ENCODE data around the gene STARD8. TPM values are rescaled to one million over a fixed set of nuclear protein-coding genes. Genes with fewer than 3 reads are reported as not detected.
"Not testable (repeated sequence)": the region's sequence is repeated elsewhere in the genome, so short reads cannot be mapped to it uniquely, and the experiment has no call there.

Gene STARD8
- total and polyA plus RNA-seq, 4 donors, result 1.8 to 10.7 (median 8.3) TPM

- TF ChIP-seq REST (IDR thresholded peaks at IDR 0.05) (no peak), GABPA (IDR thresholded peaks at IDR 0.05 in 1 of 2, conservative IDR thresholded peaks at IDR 0.05 in 1 of 2) (no peak), TAF1 (conservative IDR thresholded peaks at IDR 0.05) (no peak), EGR1 (IDR thresholded peaks at IDR 0.05; ENCODE audit: low read depth in 2 of 2) (no peak), JUND (IDR thresholded peaks at IDR 0.05) (no peak), RAD21 (IDR thresholded peaks at IDR 0.05) (no peak), YY1 (IDR thresholded peaks at IDR 0.05) (no peak), FOXA1 (IDR thresholded peaks at IDR 0.05) (no peak), HNF4A (conservative IDR thresholded peaks at IDR 0.05) (no peak)
- TF ChIP-seq, protein P1, sequence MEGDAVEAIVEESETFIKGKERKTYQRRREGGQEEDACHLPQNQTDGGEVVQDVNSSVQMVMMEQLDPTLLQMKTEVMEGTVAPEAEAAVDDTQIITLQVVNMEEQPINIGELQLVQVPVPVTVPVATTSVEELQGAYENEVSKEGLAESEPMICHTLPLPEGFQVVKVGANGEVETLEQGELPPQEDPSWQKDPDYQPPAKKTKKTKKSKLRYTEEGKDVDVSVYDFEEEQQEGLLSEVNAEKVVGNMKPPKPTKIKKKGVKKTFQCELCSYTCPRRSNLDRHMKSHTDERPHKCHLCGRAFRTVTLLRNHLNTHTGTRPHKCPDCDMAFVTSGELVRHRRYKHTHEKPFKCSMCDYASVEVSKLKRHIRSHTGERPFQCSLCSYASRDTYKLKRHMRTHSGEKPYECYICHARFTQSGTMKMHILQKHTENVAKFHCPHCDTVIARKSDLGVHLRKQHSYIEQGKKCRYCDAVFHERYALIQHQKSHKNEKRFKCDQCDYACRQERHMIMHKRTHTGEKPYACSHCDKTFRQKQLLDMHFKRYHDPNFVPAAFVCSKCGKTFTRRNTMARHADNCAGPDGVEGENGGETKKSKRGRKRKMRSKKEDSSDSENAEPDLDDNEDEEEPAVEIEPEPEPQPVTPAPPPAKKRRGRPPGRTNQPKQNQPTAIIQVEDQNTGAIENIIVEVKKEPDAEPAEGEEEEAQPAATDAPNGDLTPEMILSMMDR (IDR thresholded peaks at IDR 0.05; ENCODE audit: low read depth, low read length, missing input control), result no peak
- TF ChIP-seq, protein P2, sequence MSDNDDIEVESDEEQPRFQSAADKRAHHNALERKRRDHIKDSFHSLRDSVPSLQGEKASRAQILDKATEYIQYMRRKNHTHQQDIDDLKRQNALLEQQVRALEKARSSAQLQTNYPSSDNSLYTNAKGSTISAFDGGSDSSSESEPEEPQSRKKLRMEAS (IDR thresholded peaks at IDR 0.05), result no peak
- TF ChIP-seq, protein P3, sequence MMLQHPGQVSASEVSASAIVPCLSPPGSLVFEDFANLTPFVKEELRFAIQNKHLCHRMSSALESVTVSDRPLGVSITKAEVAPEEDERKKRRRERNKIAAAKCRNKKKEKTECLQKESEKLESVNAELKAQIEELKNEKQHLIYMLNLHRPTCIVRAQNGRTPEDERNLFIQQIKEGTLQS (IDR thresholded peaks at IDR 0.05), result no peak
- whole genome bisulfite sequencing, result 95% methylated on average over 5 of the region's 5 CpGs
- Histone ChIP-seq H3K9me3 (ENCODE audit: control insufficient read depth in 4 of 4, low read length in 3 of 4) (no peaks in the 10 kb centered on the region), H3K9ac (ENCODE audit: low read depth in 1 of 2, low read length in 2 of 2) (no peak overlapping the region), H3K27me3 (ENCODE audit: control insufficient read depth in 4 of 4, insufficient read depth in 4 of 4, low read length in 3 of 4) (no peaks in the 10 kb centered on the region), H3K27ac (ENCODE audit: low read depth in 1 of 2, low read length in 2 of 2) (no peak overlapping the region), H3K4me1 (ENCODE audit: control insufficient read depth in 4 of 4, insufficient read depth in 4 of 4, low read length in 3 of 4) (no peaks in the 10 kb centered on the region), H3K4me3 (ENCODE audit: low read depth in 1 of 3, low read length in 3 of 3) (no peak overlapping the region), H3K36me3 (ENCODE audit: control insufficient read depth in 4 of 4, insufficient read depth in 3 of 4, low read depth in 1 of 4, low read length in 3 of 4) (no peaks in the 10 kb centered on the region)
- no peak for DNase-seq (ENCODE audit: low spot score)
Observed at GRCh38 chrX:68627986-68628385, 19.5 kb upstream of the STARD8 start.

DNA sequence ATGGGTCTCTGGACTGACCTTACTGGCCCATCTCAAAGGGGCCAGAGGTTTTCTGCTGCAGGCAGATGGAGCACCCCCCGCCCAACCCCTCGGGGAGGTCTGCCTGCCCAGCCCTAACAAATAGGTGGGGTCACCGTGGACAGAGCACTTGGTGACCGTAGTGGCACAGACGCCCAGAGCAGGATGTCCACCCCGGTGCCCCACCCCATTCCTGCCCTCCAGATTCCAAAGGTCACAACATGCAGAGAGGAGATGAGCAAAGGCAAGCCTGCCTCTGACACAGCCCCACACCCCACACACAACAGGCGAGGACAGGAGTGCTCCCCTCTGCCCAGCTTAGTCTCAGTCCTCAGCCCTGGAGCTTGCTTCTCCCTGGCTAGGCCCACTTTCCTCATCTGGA is 17.5 kb upstream of the STARD8 start:
- H3K27me3 ChIP-seq (ENCODE audit: control insufficient read depth in 4 of 4, insufficient read depth in 4 of 4, low read length in 3 of 4); DNase-seq (ENCODE audit: low spot score); H3K9me3 ChIP-seq (ENCODE audit: control insufficient read depth in 4 of 4, low read length in 3 of 4); H3K27ac ChIP-seq (ENCODE audit: low read depth in 1 of 2, low read length in 2 of 2); H3K4me3 ChIP-seq (ENCODE audit: low read depth in 1 of 3, low read length in 3 of 3); H3K9ac ChIP-seq (ENCODE audit: low read depth in 1 of 2, low read length in 2 of 2); H3K36me3 ChIP-seq (ENCODE audit: control insufficient read depth in 4 of 4, insufficient read depth in 3 of 4, low read depth in 1 of 4, low read length in 3 of 4); H3K4me1 ChIP-seq (ENCODE audit: control insufficient read depth in 4 of 4, insufficient read depth in 4 of 4, low read length in 3 of 4): not testable (repeated sequence)
- 39% methylated on average over 5 of the region's 7 CpGs for WGBS

- H3K4me3 ChIP-seq (ENCODE audit: low read depth in 1 of 3, low read length in 3 of 3), result no peak overlapping the region
- no peaks in the 10 kb centered on the region for H3K36me3 ChIP-seq (ENCODE audit: control insufficient read depth in 4 of 4, insufficient read depth in 3 of 4, low read depth in 1 of 4, low read length in 3 of 4)
- no peak overlapping the region for H3K27ac ChIP-seq (ENCODE audit: low read depth in 1 of 2, low read length in 2 of 2)
- no peaks in the 10 kb centered on the region for H3K9me3 ChIP-seq (ENCODE audit: control insufficient read depth in 4 of 4, low read length in 3 of 4)
- no peaks in the 10 kb centered on the region for H3K27me3 ChIP-seq (ENCODE audit: control insufficient read depth in 4 of 4, insufficient read depth in 4 of 4, low read length in 3 of 4)
- no peaks in the 10 kb centered on the region for H3K4me1 ChIP-seq (ENCODE audit: control insufficient read depth in 4 of 4, insufficient read depth in 4 of 4, low read length in 3 of 4)
- no peak overlapping the region for H3K9ac ChIP-seq (ENCODE audit: low read depth in 1 of 2, low read length in 2 of 2)
- TF ChIP-seq ZBTB33 (IDR thresholded peaks at IDR 0.05) (no peak), NR2F2 (IDR thresholded peaks at IDR 0.05) (no peak), EGR1 (IDR thresholded peaks at IDR 0.05; ENCODE audit: low read depth in 2 of 2) (no peak), GABPA (IDR thresholded peaks at IDR 0.05 in 1 of 2, conservative IDR thresholded peaks at IDR 0.05 in 1 of 2) (no peak)
- TF ChIP-seq, protein P3 (IDR thresholded peaks at IDR 0.05), result no peak
- no peak for DNase-seq (ENCODE audit: low spot score)
- 81% methylated on average over 4 of the region's 4 CpGs for WGBS
Observed at GRCh38 chrX:68631336-68631735, 16.1 kb upstream of the STARD8 start.

Data from liver (tissue), 9 donors.